K562 (cell line): ENCODE results near the gene CPSF4. TPM values are rescaled to one million over a fixed set of nuclear protein-coding genes. Genes with fewer than 3 reads are reported as not detected.

Source experiments
- CEBPB ChIP-seq: fragments of 450-650 bp; IDR thresholded peaks from 2 replicates; pipeline ENCODE4 v1.6.1; 2016; ENCODE audit warnings: missing genetic modification characterization, missing compliant biosample characterization
- FOXJ2 ChIP-seq: fragments of 200-800 bp; sonication (Bioruptor generic); IDR thresholded peaks from 2 replicates; pipeline ENCODE4 v1.6.1; 2016; ENCODE audit warnings: missing genetic modification characterization, missing compliant biosample characterization
- GABPA ChIP-seq: fragments of 200-800 bp; sonication (Bioruptor generic); conservative IDR thresholded peaks from 2 replicates; pipeline ENCODE4 v1.6.1; 2016; ENCODE audit warnings: low read depth, missing genetic modification characterization, missing compliant biosample characterization
- GATAD2B ChIP-seq: fragments of 450-650 bp; IDR thresholded peaks from 2 replicates; pipeline ENCODE4 v1.6.1; 2017; ENCODE audit warnings: mild to moderate bottlenecking, borderline replicate concordance
- HCFC1 ChIP-seq: IDR thresholded peaks from 2 replicates; pipeline ENCODE4 v1.6.1; 2012; ENCODE audit warnings: low read depth, low read length, improper control_type of control experiment
- HIVEP1 ChIP-seq: fragments of 250-450 bp; sonication (Bioruptor Pico); IDR thresholded peaks from 2 replicates; pipeline ENCODE4 v1.4.0; 2020; ENCODE audit warnings: mild to moderate bottlenecking
- MBD2 ChIP-seq: sonication (generic); IDR thresholded peaks from 2 replicates; pipeline ENCODE4 v1.6.1; 2016; ENCODE audit warnings: low read depth, borderline replicate concordance
- MCM7 ChIP-seq, 2 experiments: fragments of 450-650 bp; IDR thresholded peaks; 2 replicates each; pipeline ENCODE4 v1.6.1; 2016 to 2018
- SIRT6 ChIP-seq: IDR thresholded peaks from one replicate; pipeline ENCODE4 v1.6.1; 2012; ENCODE audit warnings: low read depth, mild to moderate bottlenecking, control low read depth, inconsistent platforms, low read length, moderate library complexity
- THAP12 ChIP-seq: fragments of 250-450 bp; sonication (Bioruptor Pico); IDR thresholded peaks from 2 replicates; pipeline ENCODE4 v1.9.0; 2021; ENCODE audit warnings: mild to moderate bottlenecking, inconsistent platforms
- THRAP3 ChIP-seq: fragments of 450-650 bp; IDR thresholded peaks from 2 replicates; pipeline ENCODE4 v1.6.1; 2016; ENCODE audit warnings: mild to moderate bottlenecking, inconsistent platforms, borderline replicate concordance
- ZNF175 ChIP-seq: fragments of 200-800 bp; sonication (Bioruptor generic); IDR thresholded peaks from 2 replicates; pipeline ENCODE4 v1.6.1; 2016; ENCODE audit warnings: low read depth, mild to moderate bottlenecking, missing genetic modification characterization, missing compliant biosample characterization
- ZNF232 ChIP-seq: sonication (generic); formaldehyde crosslinking; IDR thresholded peaks from 2 replicates; pipeline ENCODE4 v1.8.0; 2022; ENCODE audit warnings: mild to moderate bottlenecking, missing genetic modification reagents
- ZNF347 ChIP-seq: fragments of 450-650 bp; formaldehyde crosslinking; IDR thresholded peaks from 2 replicates; pipeline ENCODE4 v1.4.0; 2020; ENCODE audit warnings: low read depth, mild to moderate bottlenecking, moderate library complexity
- ZNF507 ChIP-seq: conservative IDR thresholded peaks from 2 replicates; pipeline ENCODE4 v1.6.1; 2017; ENCODE audit warnings: missing genetic modification characterization, missing compliant biosample characterization
- ZNF551 ChIP-seq: fragments of 250-450 bp; sonication (Bioruptor Pico); IDR thresholded peaks from 2 replicates; pipeline ENCODE4 v1.5.0; 2021; ENCODE audit warnings: mild to moderate bottlenecking, moderate library complexity
- ZNF583 ChIP-seq: fragments of 250-450 bp; sonication (Bioruptor Pico); IDR thresholded peaks from 2 replicates; pipeline ENCODE4 v1.4.0; 2020
- ZZZ3 ChIP-seq: fragments of 450-650 bp; IDR thresholded peaks from 2 replicates; pipeline ENCODE4 v1.6.1; 2016; ENCODE audit warnings: antibody characterized with exemption, mild to moderate bottlenecking, moderate library complexity
- polyA plus RNA-seq, 8 experiments: library from polyadenylated mRNA; depleted of rRNA in 4 of 8; stranded (reverse) in 5 of 8; unstranded in 3 of 8; fragments of >200 nt; fragmentation: Nextera tagmentation in 2 of 8; fragmentation: Illumina TruSeq in 1 of 8; extraction: Ambion mirVana in 2 of 8; extraction: Trizol in 1 of 8; gene quantifications; 2 replicates each; pipeline versions ENCODE4 v1.2.1 to v1.2.3, GENCODE V29; 2011 to 2014; ENCODE audit warnings: inconsistent platforms in 1 of 8, missing spikeins in 1 of 8
- total RNA-seq, 7 experiments: library from RNA; depleted of rRNA in 6 of 7; stranded (reverse); fragments of >200 nt in 6 of 7; fragmentation: Illumina TruSeq in 2 of 7; extraction: Trizol in 2 of 7; gene quantifications; 2 replicates each; pipeline versions ENCODE4 v1.2.1 to v1.2.3, GENCODE V29; 2011 to 2021; ENCODE audit warnings: low replicate concordance in 1 of 7
- TF ChIP-seq, protein P1 (sequence below): sonication (generic); formaldehyde crosslinking; IDR thresholded peaks from 2 replicates; pipeline ENCODE4 v1.8.0; 2022; ENCODE audit warnings: mild to moderate bottlenecking, low read depth, missing genetic modification reagents
- TF ChIP-seq, protein P2 (sequence below): IDR thresholded peaks from 2 replicates; pipeline ENCODE4 v1.6.1; 2011; ENCODE audit not compliant: insufficient read length; ENCODE audit errors: extremely low read depth
- TF ChIP-seq, protein P3 (sequence below), 2 experiments: fragments of 250-450 bp in 1 of 2; fragments of 450-650 bp in 1 of 2; sonication (Bioruptor Pico) in 1 of 2; IDR thresholded peaks; 2 replicates each; pipeline versions ENCODE4 v1.6.1 to v1.8.0; 2016 to 2021; ENCODE audit warnings: mild to moderate bottlenecking in 2 of 2, moderate library complexity in 2 of 2, missing compliant biosample characterization in 1 of 2, missing genetic modification characterization in 1 of 2
- TF ChIP-seq, protein P4 (sequence below): fragments of 250-450 bp; sonication (Bioruptor Pico); IDR thresholded peaks from 2 replicates; pipeline ENCODE4 v1.5.0; 2020; ENCODE audit warnings: mild to moderate bottlenecking, borderline replicate concordance

Gene CPSF4
- total and polyA plus RNA-seq, 9 of the 15 experiments (the other 6 are each of a cell fraction or from before 2014, with no cell fraction given), result 16.9 to 118 (median 71.7) TPM

- TF ChIP-seq THAP12 (CRISPR knock-in tag), result peak; percentile 99
- TF ChIP-seq ZNF175 (CRISPR knock-in tag), result no peak
- no peak for TF ChIP-seq GATAD2B
- no peak for TF ChIP-seq HIVEP1 (CRISPR knock-in tag)
- 0 out of 2 replicates have a peak, but pooled peaks have one; percentile 35 for TF ChIP-seq ZNF232 (CRISPR knock-in tag)
- TF ChIP-seq FOXJ2 (tag), result peak; percentile 65; the same call in 1 of the 2 replicates
- no peak for TF ChIP-seq SIRT6
- TF ChIP-seq ZNF583, result peak; percentile 70; the same call in 1 of the 2 replicates
- TF ChIP-seq, protein P1, sequence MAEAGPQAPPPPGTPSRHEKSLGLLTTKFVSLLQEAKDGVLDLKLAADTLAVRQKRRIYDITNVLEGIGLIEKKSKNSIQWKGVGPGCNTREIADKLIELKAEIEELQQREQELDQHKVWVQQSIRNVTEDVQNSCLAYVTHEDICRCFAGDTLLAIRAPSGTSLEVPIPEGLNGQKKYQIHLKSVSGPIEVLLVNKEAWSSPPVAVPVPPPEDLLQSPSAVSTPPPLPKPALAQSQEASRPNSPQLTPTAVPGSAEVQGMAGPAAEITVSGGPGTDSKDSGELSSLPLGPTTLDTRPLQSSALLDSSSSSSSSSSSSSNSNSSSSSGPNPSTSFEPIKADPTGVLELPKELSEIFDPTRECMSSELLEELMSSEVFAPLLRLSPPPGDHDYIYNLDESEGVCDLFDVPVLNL (CRISPR knock-in tag), result no peak
- TF ChIP-seq, protein P2, sequence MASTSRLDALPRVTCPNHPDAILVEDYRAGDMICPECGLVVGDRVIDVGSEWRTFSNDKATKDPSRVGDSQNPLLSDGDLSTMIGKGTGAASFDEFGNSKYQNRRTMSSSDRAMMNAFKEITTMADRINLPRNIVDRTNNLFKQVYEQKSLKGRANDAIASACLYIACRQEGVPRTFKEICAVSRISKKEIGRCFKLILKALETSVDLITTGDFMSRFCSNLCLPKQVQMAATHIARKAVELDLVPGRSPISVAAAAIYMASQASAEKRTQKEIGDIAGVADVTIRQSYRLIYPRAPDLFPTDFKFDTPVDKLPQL, result no peak
- TF ChIP-seq CEBPB (tag), result no peak
- TF ChIP-seq GABPA, result peak; percentile 47; the same call in 1 of the 2 replicates
- TF ChIP-seq ZZZ3, result peak; percentile 80
- no peak for TF ChIP-seq ZNF507
- 0 out of 2 replicates have a peak, but pooled peaks have one; percentile 48 for TF ChIP-seq ZNF347
- no peak for TF ChIP-seq MCM7 (IDR thresholded peaks at IDR 0.05)
- TF ChIP-seq THRAP3, result no peak
- no peak for TF ChIP-seq ZNF551
- TF ChIP-seq, protein P3, sequence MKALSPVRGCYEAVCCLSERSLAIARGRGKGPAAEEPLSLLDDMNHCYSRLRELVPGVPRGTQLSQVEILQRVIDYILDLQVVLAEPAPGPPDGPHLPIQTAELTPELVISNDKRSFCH (CRISPR knock-in tag; IDR thresholded peaks at IDR 0.05), result no peak
- TF ChIP-seq, protein P3 (tag; IDR thresholded peaks at IDR 0.05), result no peak
- TF ChIP-seq HCFC1, result peak; percentile 69
- TF ChIP-seq, protein P4, sequence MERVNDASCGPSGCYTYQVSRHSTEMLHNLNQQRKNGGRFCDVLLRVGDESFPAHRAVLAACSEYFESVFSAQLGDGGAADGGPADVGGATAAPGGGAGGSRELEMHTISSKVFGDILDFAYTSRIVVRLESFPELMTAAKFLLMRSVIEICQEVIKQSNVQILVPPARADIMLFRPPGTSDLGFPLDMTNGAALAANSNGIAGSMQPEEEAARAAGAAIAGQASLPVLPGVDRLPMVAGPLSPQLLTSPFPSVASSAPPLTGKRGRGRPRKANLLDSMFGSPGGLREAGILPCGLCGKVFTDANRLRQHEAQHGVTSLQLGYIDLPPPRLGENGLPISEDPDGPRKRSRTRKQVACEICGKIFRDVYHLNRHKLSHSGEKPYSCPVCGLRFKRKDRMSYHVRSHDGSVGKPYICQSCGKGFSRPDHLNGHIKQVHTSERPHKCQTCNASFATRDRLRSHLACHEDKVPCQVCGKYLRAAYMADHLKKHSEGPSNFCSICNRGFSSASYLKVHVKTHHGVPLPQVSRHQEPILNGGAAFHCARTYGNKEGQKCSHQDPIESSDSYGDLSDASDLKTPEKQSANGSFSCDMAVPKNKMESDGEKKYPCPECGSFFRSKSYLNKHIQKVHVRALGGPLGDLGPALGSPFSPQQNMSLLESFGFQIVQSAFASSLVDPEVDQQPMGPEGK (CRISPR knock-in tag), result no peak
- TF ChIP-seq MBD2, result peak; percentile 82
Observed at GRCh38 chr7:99472561-99473314, 34.0 kb downstream of the CPSF4 start, which contains the start of gene ZNF789 (continued).
